ENCODE results near the gene GLYAT. TPM values are rescaled to one million over a fixed set of nuclear protein-coding genes. Genes with fewer than 3 reads are reported as not detected.
A peak's percentile ranks its signal among the peaks of the same experiment; 100 is the strongest.

GLYAT gene
- total RNA-seq, 1 donor from 2014 or later: not detected

DNA sequence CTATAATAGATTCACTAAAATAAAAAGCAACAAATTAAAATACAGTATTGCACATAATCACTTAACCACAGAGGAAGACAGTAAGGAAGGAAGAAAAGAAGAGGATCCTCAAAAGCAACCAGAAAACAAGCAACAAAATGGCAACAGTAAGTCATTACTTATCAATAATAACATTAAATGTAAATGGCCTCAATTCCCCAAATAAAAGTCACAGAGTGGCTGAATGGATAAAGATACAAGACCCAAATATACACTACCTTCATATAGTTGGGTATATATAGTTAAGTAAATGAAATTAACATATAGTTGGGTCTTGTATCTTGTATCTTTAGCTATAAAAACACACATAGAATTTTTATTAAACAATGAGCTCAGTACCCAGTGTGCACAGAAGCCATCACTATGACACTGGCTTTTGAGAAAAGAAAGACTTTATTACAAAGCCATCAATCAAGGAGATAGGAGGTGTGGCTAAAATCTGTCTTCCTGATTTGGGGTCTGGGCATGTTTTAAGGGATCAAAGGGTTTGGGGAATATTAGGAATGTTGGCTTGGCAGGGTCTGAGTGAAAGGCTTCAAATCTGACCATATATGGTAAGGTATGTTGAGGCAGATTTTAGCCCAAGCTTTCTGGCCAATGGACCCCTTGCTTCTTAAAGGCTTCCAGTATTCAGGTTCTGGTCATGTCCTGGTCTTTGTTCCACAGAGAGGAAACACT is 13.4 kb upstream of the GLYAT start:
- no peak for DNase-seq (ENCODE audit: low read depth)
- TF ChIP-seq, protein P1, sequence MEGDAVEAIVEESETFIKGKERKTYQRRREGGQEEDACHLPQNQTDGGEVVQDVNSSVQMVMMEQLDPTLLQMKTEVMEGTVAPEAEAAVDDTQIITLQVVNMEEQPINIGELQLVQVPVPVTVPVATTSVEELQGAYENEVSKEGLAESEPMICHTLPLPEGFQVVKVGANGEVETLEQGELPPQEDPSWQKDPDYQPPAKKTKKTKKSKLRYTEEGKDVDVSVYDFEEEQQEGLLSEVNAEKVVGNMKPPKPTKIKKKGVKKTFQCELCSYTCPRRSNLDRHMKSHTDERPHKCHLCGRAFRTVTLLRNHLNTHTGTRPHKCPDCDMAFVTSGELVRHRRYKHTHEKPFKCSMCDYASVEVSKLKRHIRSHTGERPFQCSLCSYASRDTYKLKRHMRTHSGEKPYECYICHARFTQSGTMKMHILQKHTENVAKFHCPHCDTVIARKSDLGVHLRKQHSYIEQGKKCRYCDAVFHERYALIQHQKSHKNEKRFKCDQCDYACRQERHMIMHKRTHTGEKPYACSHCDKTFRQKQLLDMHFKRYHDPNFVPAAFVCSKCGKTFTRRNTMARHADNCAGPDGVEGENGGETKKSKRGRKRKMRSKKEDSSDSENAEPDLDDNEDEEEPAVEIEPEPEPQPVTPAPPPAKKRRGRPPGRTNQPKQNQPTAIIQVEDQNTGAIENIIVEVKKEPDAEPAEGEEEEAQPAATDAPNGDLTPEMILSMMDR (conservative IDR thresholded peaks at IDR 0.05; ENCODE audit: low read depth, low read length): no peak
- H3K4me3 ChIP-seq (ENCODE audit: low read depth, low read length): no peak overlapping the region

DNA sequence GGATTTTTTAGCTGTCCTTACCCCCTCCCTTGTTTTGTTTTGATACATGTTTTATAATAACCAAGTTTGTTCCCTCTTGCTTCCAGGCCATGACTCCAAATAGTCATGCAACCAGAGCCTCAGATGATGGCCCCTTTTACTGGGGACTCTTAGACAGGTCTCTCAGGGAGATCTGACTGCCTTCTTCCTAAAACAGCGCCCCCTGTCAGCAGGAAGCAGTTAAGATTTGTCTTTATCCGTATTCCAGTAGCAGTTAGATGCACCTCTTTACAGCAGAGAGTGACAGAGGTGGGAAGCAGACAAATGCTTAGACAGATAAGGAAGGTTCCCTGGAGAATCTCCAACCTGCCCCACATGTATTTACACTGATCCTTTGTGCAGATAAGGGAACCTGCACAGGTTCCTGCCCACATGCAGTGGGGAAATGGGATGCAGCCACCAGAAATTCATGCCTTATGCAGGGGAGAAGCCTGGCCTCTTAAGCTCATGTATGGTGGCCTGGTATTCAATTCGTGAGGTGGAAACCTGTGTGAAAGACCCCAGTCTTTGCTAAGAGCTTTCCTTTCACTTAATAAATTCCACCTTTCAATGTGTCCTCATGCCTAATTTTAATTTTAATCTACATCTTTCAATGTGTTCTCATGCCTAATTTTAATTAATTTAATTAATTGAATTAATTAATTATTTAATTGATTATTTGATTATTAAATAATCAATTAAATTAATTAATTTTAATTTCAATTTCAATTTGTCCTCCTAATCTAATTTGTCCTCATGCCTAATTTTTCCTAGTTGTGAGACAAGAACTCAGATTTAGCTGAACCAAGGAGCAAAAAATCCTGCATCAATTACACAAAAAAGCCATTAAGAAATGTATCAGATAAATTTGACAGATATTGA is 11.5 kb upstream of the GLYAT start:
- H3K4me3 ChIP-seq (ENCODE audit: low read depth, low read length): no peak overlapping the region
- TF ChIP-seq, protein P1 (conservative IDR thresholded peaks at IDR 0.05; ENCODE audit: low read depth, low read length): peak; percentile 38
- DNase-seq (ENCODE audit: low read depth): no peak

- TF ChIP-seq, protein P1 (conservative IDR thresholded peaks at IDR 0.05; ENCODE audit: low read depth, low read length): no peak
- DNase-seq (ENCODE audit: low read depth): no peak
- H3K4me3 ChIP-seq (ENCODE audit: low read depth, low read length): no peak overlapping the region
These were observed 10.4 kb upstream of the GLYAT start for GRCh38 chr11:58742140-58742539.

- DNase-seq (ENCODE audit: low read depth): no peak
- TF ChIP-seq, protein P1 (conservative IDR thresholded peaks at IDR 0.05; ENCODE audit: low read depth, low read length): no peak
- H3K4me3 ChIP-seq (ENCODE audit: low read depth, low read length): no peak overlapping the region
These were observed 9.4 kb upstream of the GLYAT start for GRCh38 chr11:58741127-58741526.

- DNase-seq (ENCODE audit: low read depth): no peak
- TF ChIP-seq, protein P1 (conservative IDR thresholded peaks at IDR 0.05; ENCODE audit: low read depth, low read length): no peak
- H3K4me3 ChIP-seq (ENCODE audit: low read depth, low read length): no peak overlapping the region
These were observed 8.7 kb upstream of the GLYAT start for GRCh38 chr11:58740447-58740846.

DNA sequence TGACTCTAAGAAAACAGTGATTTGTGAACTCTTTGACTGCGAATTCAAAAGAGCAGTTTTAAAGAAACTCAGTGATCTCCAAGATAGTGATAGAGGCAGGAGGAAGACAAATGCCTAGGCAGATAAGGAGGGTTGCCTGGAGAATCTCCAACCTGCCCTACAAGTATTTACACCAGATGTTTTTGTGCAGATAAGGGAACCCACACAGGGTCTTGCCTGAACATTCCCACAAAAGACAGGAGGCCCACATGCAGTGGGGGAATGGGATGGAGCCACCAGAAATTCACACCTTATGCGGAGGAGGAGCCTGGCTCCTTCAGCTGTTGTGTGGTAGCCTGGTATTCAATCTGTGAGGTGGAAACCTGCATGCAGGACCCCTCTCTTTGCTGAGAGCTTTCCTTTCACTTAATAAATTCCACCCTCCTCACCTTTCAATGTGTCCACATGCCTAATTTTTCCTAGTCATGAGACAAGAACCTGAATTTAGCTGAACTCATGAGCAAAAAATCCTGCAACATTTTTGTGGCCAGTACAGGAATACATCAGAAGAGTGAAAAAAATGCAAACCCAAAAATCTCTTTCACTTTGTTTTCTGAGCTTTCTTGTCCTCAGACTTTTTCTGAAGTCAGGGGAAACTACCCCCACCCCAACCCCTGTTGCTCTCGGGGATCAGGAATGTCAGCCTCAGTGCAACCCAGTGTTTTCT is 8.1 kb upstream of the GLYAT start:
- TF ChIP-seq, protein P1 (conservative IDR thresholded peaks at IDR 0.05; ENCODE audit: low read depth, low read length): no peak
- no peak overlapping the region for H3K4me3 ChIP-seq (ENCODE audit: low read depth, low read length)
- no peak for DNase-seq (ENCODE audit: low read depth)
